Gastroesophageal sphincter (tissue), 4 donors: ENCODE data around the gene RAX2. TPM values are rescaled to one million over a fixed set of nuclear protein-coding genes. Genes with fewer than 3 reads are reported as not detected.

Source experiments
- ATAC-seq: fragments of 150-250 bp; one replicate; pipeline ENCODE4 v1.9.1; 2016; ENCODE audit warnings: mild to moderate bottlenecking, moderate library complexity
- H3K27ac ChIP-seq, 4 donors: fragments of 200-600 bp; sonication (generic) in 3 of 4; 1 replicate in 3 of 4; 2 replicates in 1 of 4; pipeline ENCODE4 v1.5.1; 2016 to 2019
- H3K27me3 ChIP-seq: fragments of 200-600 bp; sonication (generic); one replicate; pipeline ENCODE4 v1.5.1; 2019
- H3K36me3 ChIP-seq, 2 donors: fragments of 200-600 bp; sonication (generic); one replicate each; pipeline ENCODE4 v1.5.1; 2019; ENCODE audit warnings: control low read depth in 1 of 2
- H3K4me1 ChIP-seq, 3 donors: fragments of 200-600 bp; sonication (generic); 1 replicate in 2 of 3; 2 replicates in 1 of 3; pipeline ENCODE4 v1.5.1; 2016 to 2019; ENCODE audit warnings: control low read depth in 2 of 3
- H3K4me3 ChIP-seq, 2 donors: fragments of 200-600 bp; sonication (generic); one replicate each; pipeline ENCODE4 v1.5.1; 2019; ENCODE audit warnings: mild to moderate bottlenecking in 1 of 2, moderate library complexity in 1 of 2
- H3K9me3 ChIP-seq, 3 donors: fragments of 200-600 bp; sonication (generic); one replicate each; pipeline ENCODE4 v1.5.1; 2017 to 2019; ENCODE audit warnings: control low read depth in 2 of 3
- EP300 ChIP-seq: sonication (generic); formaldehyde crosslinking; IDR thresholded peaks from one replicate; pipeline ENCODE4 v1.6.1; 2017; ENCODE audit warnings: antibody characterized with exemption, mild to moderate bottlenecking
- POLR2A ChIP-seq, 2 donors: fragments of 450-650 bp; IDR thresholded peaks; one replicate each; pipeline ENCODE4 v1.6.1; 2017; ENCODE audit warnings: antibody characterized with exemption in 2 of 2, mild to moderate bottlenecking in 2 of 2, moderate library complexity in 1 of 2
- POLR2AphosphoS5 ChIP-seq: sonication (generic); formaldehyde crosslinking; IDR thresholded peaks from one replicate; pipeline ENCODE4 v1.6.1; 2017; ENCODE audit warnings: antibody characterized with exemption
- WGBS, 2 donors: methylation state at CpG; one replicate each; pipeline ENCODE4 v1.1.5; 2018; ENCODE audit warnings: low coverage in 1 of 2; 5-methylcytosine and 5-hydroxymethylcytosine counted together
- total RNA-seq, 4 donors: library from RNA; depleted of rRNA; stranded (reverse); fragments of >200 nt; gene quantifications; one replicate each; pipeline ENCODE4 v1.1.0, GENCODE V29; 2016
- TF ChIP-seq, protein P1 (sequence below), 4 experiments: fragments of 200-600 bp in 2 of 4; fragments of 450-650 bp in 2 of 4; sonication (generic) in 1 of 4; IDR thresholded peaks; one replicate each; pipeline ENCODE4 v1.5.1; 2017 to 2019; ENCODE audit warnings: antibody characterized with exemption in 4 of 4, mild to moderate bottlenecking in 2 of 4, moderate library complexity in 2 of 4

Gene RAX2
- total RNA-seq = not detected

DNA sequence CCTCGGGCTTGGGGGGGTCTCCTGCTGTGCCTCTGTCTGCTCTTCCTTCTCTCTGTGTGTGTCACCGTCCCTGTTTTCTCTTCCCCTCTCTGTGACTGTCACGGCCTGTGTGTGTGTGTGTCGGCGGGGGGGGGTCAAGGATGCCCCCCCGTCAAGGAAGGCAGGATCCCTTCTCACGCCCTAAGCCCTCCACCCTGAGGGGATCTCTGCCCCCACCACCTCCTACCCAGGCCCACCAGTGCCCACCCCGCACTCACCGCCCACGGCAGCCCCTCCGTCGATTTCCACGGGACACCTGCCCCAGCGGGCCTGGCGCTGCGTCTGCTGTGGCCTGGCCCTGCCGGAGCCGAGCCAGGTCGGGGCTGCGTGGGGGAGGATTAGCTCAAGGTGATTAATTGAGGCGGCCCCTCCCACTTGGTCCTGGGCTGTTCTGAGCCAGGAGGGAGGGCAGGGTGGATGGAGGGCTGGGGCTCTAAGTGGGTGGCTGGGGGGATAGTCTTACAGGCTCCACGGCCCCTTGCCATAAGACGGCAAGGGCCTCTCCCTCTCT is at the start of gene RAX2:
Gene RAX2 (minus strand): TSS at position 323 of the 550 bp plus-strand sequence. CDS start 486 bp downstream, outside the sequence.
- Histone ChIP-seq H3K27me3 (peaks cover 11% of the 10 kb centered on the region), H3K36me3 (peaks cover 0 to 35% of the 10 kb centered on the region in 2 donors), H3K27ac (no peak within 1 kb of the TSS), H3K4me1 (no peaks in the 10 kb centered on the region), H3K4me3 (no peak within 1 kb of the TSS), H3K9me3 (no peaks in the 10 kb centered on the region)
- 14 to 20% methylated on average over 3 to 17 of the region's 23 CpGs for WGBS, 2 donors
- TF ChIP-seq EP300 = no peak
- TF ChIP-seq, protein P1, sequence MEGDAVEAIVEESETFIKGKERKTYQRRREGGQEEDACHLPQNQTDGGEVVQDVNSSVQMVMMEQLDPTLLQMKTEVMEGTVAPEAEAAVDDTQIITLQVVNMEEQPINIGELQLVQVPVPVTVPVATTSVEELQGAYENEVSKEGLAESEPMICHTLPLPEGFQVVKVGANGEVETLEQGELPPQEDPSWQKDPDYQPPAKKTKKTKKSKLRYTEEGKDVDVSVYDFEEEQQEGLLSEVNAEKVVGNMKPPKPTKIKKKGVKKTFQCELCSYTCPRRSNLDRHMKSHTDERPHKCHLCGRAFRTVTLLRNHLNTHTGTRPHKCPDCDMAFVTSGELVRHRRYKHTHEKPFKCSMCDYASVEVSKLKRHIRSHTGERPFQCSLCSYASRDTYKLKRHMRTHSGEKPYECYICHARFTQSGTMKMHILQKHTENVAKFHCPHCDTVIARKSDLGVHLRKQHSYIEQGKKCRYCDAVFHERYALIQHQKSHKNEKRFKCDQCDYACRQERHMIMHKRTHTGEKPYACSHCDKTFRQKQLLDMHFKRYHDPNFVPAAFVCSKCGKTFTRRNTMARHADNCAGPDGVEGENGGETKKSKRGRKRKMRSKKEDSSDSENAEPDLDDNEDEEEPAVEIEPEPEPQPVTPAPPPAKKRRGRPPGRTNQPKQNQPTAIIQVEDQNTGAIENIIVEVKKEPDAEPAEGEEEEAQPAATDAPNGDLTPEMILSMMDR (IDR thresholded peaks at IDR 0.05) = no peak
- TF ChIP-seq POLR2A (IDR thresholded peaks at IDR 0.05) = no peak
- no peak for TF ChIP-seq POLR2AphosphoS5
- ATAC-seq = no peak

DNA sequence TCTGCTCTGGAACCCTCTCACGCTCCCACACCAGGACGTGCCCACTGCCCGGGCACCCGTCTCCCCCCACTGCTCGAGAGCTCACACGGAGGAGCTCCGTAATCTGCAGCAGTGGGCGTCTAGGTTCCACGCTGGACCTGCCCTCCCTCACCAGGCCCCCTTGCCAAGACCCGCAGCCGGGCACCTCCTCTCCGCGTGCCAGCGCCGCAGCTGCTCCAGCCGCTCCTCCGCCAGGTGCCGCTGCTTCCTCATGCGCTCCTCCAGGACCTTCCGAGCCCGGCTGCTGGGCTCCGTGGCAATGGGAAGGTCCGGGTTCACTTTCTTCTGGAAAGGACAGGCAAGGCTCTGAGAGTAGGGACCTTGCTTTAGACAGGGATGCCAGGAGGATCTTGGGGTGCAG is 49.1 kb upstream of the RAX2 start:
- no peak overlapping the region for H3K27ac ChIP-seq
- H3K27me3 ChIP-seq = peaks cover 22% of the 10 kb centered on the region
- WGBS, 2 donors = 91 to 94% methylated on average over 7 of the region's 23 CpGs
- TF ChIP-seq EP300 (no peak), POLR2AphosphoS5 (no peak), POLR2A (IDR thresholded peaks at IDR 0.05) (no peak)
- H3K9me3 ChIP-seq = no peaks in the 10 kb centered on the region
- ATAC-seq = no peak
- peaks cover 0 to 6% (median 0%) of the 10 kb centered on the region in 3 donors for H3K4me1 ChIP-seq
- H3K4me3 ChIP-seq = no peak overlapping the region
- H3K36me3 ChIP-seq = no peaks in the 10 kb centered on the region

DNA sequence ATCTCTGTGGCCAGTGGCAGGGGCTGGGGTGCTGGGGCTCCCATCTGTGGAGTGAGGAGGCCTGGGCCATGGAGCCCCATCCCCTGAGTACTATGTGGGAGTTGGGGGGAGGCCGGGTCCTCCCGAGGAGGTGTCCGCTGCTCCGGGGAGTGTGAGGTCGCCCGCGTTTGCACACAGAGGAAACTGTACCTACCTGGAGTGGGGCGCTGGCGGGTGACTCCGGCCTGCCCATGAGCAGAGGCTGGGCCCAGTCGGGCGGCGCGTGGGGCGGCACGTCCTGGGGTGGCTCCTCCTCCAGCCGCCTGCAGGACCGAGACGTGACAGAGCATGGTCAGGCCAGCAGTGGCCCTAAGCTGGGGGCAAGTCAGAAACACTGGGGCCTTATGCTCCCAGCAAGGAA is 48.0 kb upstream of the RAX2 start:
- TF ChIP-seq POLR2AphosphoS5 (no peak), EP300 (no peak), POLR2A (IDR thresholded peaks at IDR 0.05) (no peak)
- TF ChIP-seq, protein P1 (IDR thresholded peaks at IDR 0.05) = no peak
- no peak for ATAC-seq
- Histone ChIP-seq H3K9me3 (no peaks in the 10 kb centered on the region), H3K4me3 (no peak overlapping the region), H3K27me3 (peaks cover 22% of the 10 kb centered on the region), H3K4me1 (peaks cover 0 to 6% (median 0%) of the 10 kb centered on the region in 3 donors), H3K27ac (no peak overlapping the region), H3K36me3 (no peaks in the 10 kb centered on the region)
- no CpG with 5 or more reads among the region's 19 CpGs for WGBS, 2 donors

DNA sequence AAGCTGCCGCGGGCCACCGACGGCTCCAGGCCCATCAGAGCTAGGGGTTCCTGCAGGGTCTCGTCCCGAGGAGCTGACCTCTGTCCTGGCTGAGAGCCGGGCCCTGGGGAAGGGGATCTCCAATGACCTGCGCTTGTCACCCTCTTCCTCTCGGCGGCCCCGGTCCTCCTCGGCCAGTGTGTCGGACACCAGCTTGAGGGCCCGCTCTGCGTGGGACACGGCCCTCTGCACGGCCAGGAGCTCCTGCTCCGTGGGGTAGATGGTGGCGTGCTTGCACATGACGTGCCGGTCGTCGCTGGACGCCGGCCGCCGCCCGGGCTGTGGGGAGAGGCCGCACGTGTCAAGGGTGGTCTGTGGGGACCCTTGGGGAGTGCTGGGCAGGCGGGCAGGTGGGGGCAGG is 46.9 kb upstream of the RAX2 start:
- Histone ChIP-seq H3K36me3 (no peaks in the 10 kb centered on the region), H3K27me3 (peaks cover 22% of the 10 kb centered on the region), H3K27ac (no peak overlapping the region), H3K4me3 (no peak overlapping the region), H3K9me3 (no peaks in the 10 kb centered on the region), H3K4me1 (peaks cover 0 to 6% (median 0%) of the 10 kb centered on the region in 3 donors)
- no peak for TF ChIP-seq EP300
- TF ChIP-seq, protein P1 (IDR thresholded peaks at IDR 0.05) = no peak
- no peak for TF ChIP-seq POLR2AphosphoS5
- TF ChIP-seq POLR2A (IDR thresholded peaks at IDR 0.05) = no peak
- no peak for ATAC-seq
- no CpG with 5 or more reads among the region's 31 CpGs for WGBS, 2 donors

- H3K27me3 ChIP-seq = peaks cover 23% of the 10 kb centered on the region
- H3K4me1 ChIP-seq = peaks cover 0 to 6% (median 0%) of the 10 kb centered on the region in 3 donors
- WGBS, 2 donors = 22 to 46% methylated on average over 6 to 7 of the region's 11 CpGs
- TF ChIP-seq POLR2AphosphoS5 (no peak), EP300 (no peak), POLR2A (IDR thresholded peaks at IDR 0.05) (no peak)
- TF ChIP-seq, protein P1 (IDR thresholded peaks at IDR 0.05) = no peak
- H3K36me3 ChIP-seq = no peaks in the 10 kb centered on the region
- no peak overlapping the region for H3K4me3 ChIP-seq
- no peaks in the 10 kb centered on the region for H3K9me3 ChIP-seq
- no peak overlapping the region for H3K27ac ChIP-seq
- ATAC-seq = no peak
Observed at GRCh38 chr19:3818466-3818865, 46.4 kb upstream of the RAX2 start.
